Lung microvascular endothelial cell (primary cell): Measurements from ENCODE around the gene CACNA1I. TPM values are rescaled to one million over a fixed set of nuclear protein-coding genes. Genes with fewer than 3 reads are reported as not detected.

ENCODE experiments used
- DNase-seq, 2 donors: peaks; one replicate each; pipeline versions ENCODE4 v3.0.0 to v3.0.0-alpha.2; 2010; ENCODE audit warnings: low read depth in 2 of 2
- total RNA-seq: library from RNA; depleted of rRNA; stranded (reverse); fragments of >200 nt; gene quantifications from 2 replicates; pipeline ENCODE4 v1.2.1, GENCODE V29; 2014

CACNA1I gene
- total RNA-seq, 1 donor from 2014 or later, result not detected

DNA sequence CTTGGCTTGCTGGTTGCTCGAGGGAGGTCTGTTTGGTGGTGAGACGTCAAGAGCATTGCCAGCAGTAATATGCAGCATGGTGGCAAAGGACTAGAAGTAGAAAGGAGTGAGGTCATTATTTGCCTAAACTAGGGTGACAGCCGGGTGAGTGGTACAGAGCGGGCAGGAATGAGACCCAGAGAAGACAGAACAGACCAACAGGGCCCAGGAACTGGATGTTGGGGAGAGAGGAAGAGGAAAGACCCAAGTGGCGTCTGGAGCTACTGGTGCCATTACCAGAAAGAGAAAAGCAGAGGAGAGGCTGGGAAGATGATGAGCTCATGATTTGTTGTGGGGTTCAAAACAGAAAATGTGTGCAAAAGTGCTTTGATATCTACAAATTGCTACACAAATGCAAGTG lies 164.3 kb downstream of the CACNA1I start:
- no peak for DNase-seq

DNA sequence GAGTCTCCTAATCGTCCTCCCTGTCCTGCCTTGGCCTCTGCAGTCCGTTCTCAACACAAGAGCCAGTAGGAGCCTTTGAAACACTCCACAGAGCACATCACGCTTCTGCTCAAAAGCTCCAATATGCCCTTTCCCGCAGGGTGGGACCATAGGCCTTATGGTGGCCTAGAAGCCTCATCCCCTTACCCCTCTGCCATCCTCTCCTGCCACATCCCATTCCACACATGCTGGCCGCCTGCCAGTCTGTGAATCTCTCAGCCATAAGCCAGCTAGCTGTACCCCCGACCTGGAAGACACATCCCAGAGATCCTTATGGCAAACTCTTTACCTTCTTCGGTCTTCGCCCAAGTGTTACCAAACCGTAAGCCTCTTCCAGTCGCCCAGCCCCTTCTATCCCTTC lies 165.2 kb downstream of the CACNA1I start:
- no peak for DNase-seq

DNA sequence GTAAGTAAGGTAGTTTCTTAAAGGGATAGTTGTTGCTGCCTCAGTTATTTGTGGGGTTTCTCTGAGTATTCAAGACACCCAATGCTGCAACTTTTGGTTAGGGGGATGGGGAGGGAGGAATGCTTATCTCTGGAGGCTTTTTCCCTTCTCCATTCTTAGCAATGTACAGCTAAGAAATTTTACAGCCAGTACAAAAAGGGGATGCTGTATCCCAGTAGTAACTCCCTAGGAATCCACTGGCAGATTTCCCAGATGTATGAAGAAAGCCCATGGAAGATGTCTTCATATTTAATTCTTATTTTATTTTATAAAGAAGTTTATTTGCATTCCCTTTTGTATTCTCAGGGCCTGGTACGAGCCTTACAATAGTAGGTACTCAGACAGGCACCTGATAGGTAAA lies 168.2 kb downstream of the CACNA1I start:
- no peak for DNase-seq

Other genes with a start within 250 kb of the CACNA1I start
- gene SYNGR1, start 220.8 kb upstream of the CACNA1I start, total RNA-seq, result under 0.01 and 0.44 TPM in 2 replicates
- 8.5 and 8.9 TPM in 2 replicates for gene TAB1, start 171.0 kb upstream of the CACNA1I start, total RNA-seq
- not detected in 2 replicates for gene MGAT3, start 113.7 kb upstream of the CACNA1I start, total RNA-seq
- gene MIEF1, start 68.5 kb upstream of the CACNA1I start, total RNA-seq, result 10.5 and 11.6 TPM in 2 replicates
- 126 and 213 TPM in 2 replicates for gene ATF4, start 50.2 kb upstream of the CACNA1I start, total RNA-seq
- gene RPS19BP1, start 38.0 kb upstream of the CACNA1I start, total RNA-seq, result 40.3 and 48.2 TPM in 2 replicates